Prostate gland (tissue), 2 donors: ENCODE data around the gene VEPH1. TPM values are rescaled to one million over a fixed set of nuclear protein-coding genes. Genes with fewer than 3 reads are reported as not detected.

Source experiments
- DNase-seq: peaks from one replicate; pipeline ENCODE4 v3.0.0-alpha.2; 2019; ENCODE audit warnings: low spot score
- H3K27ac ChIP-seq, 2 donors: fragments of 200-600 bp; sonication (generic); 2 replicates each; pipeline ENCODE4 v1.5.1; 2017 to 2019
- H3K27me3 ChIP-seq: fragments of 200-600 bp; sonication (generic); replicated peaks from 2 replicates; pipeline ENCODE4 v1.5.1; 2019; ENCODE audit not compliant: insufficient read depth
- H3K36me3 ChIP-seq, 2 donors: fragments of 200-600 bp; sonication (generic); 1 replicate in 1 of 2; 2 replicates in 1 of 2; pipeline versions ENCODE4 v1.5.1 to v1.8.1; 2017 to 2019
- H3K4me1 ChIP-seq: fragments of 200-600 bp; sonication (generic); replicated peaks from 2 replicates; pipeline ENCODE4 v1.5.1; 2019
- H3K4me3 ChIP-seq, 2 donors: fragments of 200-600 bp; sonication (generic); 2 replicates each; pipeline ENCODE4 v1.5.1; 2017 to 2019
- H3K9me3 ChIP-seq: fragments of 200-600 bp; sonication (generic); 2 replicates; pipeline ENCODE4 v1.5.1; 2017
- POLR2A ChIP-seq: fragments of 450-650 bp; IDR thresholded peaks from one replicate; pipeline ENCODE4 v1.6.1; 2016; ENCODE audit warnings: antibody characterized with exemption, mild to moderate bottlenecking
- POLR2AphosphoS5 ChIP-seq: sonication (generic); formaldehyde crosslinking; IDR thresholded peaks from one replicate; pipeline ENCODE4 v1.6.1; 2017; ENCODE audit warnings: antibody characterized with exemption
- WGBS: methylation state at CpG from one replicate; pipeline ENCODE4 v1.1.5; 2018; 5-methylcytosine and 5-hydroxymethylcytosine counted together
- intact Hi-C: fragments of 100-400 bp; cut with DNase I; formaldehyde crosslinking; loops from one replicate; pipeline ENCODE4 v1.14.2; 2022
- total RNA-seq, 2 donors: library from RNA; depleted of rRNA; stranded (reverse); fragments of >200 nt; gene quantifications; one replicate each; pipeline ENCODE4 v1.1.0, GENCODE V29; 2016
- TF ChIP-seq, protein P1 (sequence below), 4 experiments: fragments of 200-600 bp in 2 of 4; fragments of 450-650 bp in 2 of 4; sonication (generic) in 2 of 4; IDR thresholded peaks; 1 replicate in 3 of 4; 2 replicates in 1 of 4; pipeline ENCODE4 v1.5.1; 2016 to 2019; ENCODE audit warnings: antibody characterized with exemption in 4 of 4, mild to moderate bottlenecking in 2 of 4, moderate library complexity in 2 of 4

Gene VEPH1
- total RNA-seq, 2 donors from 2014 or later: 1.4 to 3.4 TPM

GRCh38 chr3:157412323-157412855 is 90.8 kb downstream of the VEPH1 start:
- H3K4me1 ChIP-seq: no peaks in the 10 kb centered on the region
- no peak for DNase-seq
- no peak overlapping the region for H3K4me3 ChIP-seq
- no peaks in the 10 kb centered on the region for H3K36me3 ChIP-seq
- 94% methylated on average over 1 of the region's 1 CpG for WGBS
- no peaks in the 10 kb centered on the region for H3K27me3 ChIP-seq
- H3K9me3 ChIP-seq: no peaks in the 10 kb centered on the region
- no peak overlapping the region for H3K27ac ChIP-seq
- TF ChIP-seq POLR2A (no peak), POLR2AphosphoS5 (no peak)
- TF ChIP-seq, protein P1, sequence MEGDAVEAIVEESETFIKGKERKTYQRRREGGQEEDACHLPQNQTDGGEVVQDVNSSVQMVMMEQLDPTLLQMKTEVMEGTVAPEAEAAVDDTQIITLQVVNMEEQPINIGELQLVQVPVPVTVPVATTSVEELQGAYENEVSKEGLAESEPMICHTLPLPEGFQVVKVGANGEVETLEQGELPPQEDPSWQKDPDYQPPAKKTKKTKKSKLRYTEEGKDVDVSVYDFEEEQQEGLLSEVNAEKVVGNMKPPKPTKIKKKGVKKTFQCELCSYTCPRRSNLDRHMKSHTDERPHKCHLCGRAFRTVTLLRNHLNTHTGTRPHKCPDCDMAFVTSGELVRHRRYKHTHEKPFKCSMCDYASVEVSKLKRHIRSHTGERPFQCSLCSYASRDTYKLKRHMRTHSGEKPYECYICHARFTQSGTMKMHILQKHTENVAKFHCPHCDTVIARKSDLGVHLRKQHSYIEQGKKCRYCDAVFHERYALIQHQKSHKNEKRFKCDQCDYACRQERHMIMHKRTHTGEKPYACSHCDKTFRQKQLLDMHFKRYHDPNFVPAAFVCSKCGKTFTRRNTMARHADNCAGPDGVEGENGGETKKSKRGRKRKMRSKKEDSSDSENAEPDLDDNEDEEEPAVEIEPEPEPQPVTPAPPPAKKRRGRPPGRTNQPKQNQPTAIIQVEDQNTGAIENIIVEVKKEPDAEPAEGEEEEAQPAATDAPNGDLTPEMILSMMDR (IDR thresholded peaks at IDR 0.05): no peak
- intact Hi-C loops: no loop called here

DNA sequence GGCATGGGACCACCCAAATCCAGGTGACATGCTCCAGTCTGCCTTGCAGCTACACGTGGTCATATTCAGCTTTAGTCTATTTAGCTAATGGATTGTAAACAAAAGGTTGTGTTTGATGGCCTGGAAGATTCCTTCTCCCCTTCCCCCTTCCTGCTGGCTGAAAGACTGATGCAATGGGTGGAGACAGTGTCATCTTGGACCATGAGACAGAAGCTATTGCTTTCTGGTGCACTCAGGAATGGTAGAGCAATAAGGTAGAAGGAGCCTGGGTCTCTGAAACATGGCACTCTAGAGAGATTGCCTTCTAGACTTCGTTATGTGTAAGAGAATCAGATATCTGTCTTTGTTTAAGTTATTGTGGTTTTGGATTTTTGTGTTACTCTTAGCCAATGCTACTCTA is 92.3 kb downstream of the VEPH1 start:
- Histone ChIP-seq H3K4me1 (no peaks in the 10 kb centered on the region), H3K27me3 (no peaks in the 10 kb centered on the region), H3K27ac (no peak overlapping the region), H3K4me3 (no peak overlapping the region), H3K36me3 (no peaks in the 10 kb centered on the region), H3K9me3 (no peaks in the 10 kb centered on the region)
- 46% methylated on average over 2 of the region's 2 CpGs for WGBS
- no peak for DNase-seq
- TF ChIP-seq POLR2AphosphoS5 (no peak), POLR2A (no peak)
- TF ChIP-seq, protein P1 (IDR thresholded peaks at IDR 0.05): no peak
- intact Hi-C loops: no loop called here

DNA sequence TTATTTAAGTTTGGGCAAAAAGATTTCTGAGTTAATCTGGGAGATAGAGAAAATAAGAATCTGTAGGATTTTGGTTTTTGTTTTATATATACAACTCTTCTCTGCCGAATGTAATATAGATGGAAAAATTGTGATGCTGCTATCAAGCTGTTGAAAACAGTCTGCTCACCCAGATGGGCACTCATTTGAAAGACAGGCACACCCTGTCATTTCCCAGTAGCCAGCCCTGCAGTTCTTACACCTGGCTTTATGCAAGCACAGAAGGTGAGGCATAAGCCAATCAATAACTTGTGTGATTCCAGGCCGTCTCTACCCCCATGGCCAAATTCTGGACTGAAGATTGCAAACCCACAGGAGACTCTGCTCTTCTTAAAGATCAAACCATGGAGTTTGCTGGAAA is 93.7 kb downstream of the VEPH1 start:
- 88% methylated on average over 2 of the region's 2 CpGs for WGBS

DNA sequence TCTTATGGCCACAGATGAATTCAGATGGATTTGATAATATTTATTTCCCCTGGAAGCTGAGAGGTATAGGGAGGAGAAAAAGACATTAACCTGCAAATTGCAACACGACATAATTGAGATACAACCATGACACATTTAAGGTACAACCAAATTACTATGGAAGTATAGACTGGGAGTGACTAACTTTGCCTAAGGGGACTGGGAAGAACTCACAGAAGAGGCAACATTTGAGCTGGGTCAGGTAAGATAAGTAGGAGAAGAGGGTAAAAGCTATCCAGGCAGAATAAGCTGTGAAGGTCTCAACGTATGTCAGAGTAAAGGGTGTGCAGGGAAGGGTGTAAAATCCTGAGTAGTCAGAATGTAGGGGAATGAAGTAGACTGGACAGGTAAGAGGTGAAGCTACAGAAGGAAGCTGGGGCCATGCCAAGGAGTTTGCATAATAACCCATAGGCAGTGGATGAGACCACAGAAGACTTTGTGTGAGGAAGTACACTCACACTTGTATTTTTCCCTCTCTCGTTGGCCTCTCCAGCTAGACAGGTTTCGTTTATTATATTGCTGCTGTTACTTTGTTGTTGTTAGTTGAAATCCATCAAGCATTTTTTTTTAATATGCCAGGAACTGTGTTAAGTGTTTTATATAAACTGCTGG is 94.6 kb downstream of the VEPH1 start:
- intact Hi-C loops: no loop called here

More for the DNA sequence above, 93.7 kb downstream of the VEPH1 start:
- H3K27me3 ChIP-seq: no peaks in the 10 kb centered on the region
- TF ChIP-seq, protein P1 (IDR thresholded peaks at IDR 0.05): no peak
- TF ChIP-seq POLR2A (no peak), POLR2AphosphoS5 (no peak)
- intact Hi-C loops: no loop called here
- DNase-seq: no peak
- H3K4me3 ChIP-seq: no peak overlapping the region
- no peaks in the 10 kb centered on the region for H3K36me3 ChIP-seq
- H3K4me1 ChIP-seq: no peaks in the 10 kb centered on the region
- H3K27ac ChIP-seq: no peak overlapping the region
- no peaks in the 10 kb centered on the region for H3K9me3 ChIP-seq

More for the DNA sequence above, 94.6 kb downstream of the VEPH1 start:
- Histone ChIP-seq H3K27ac (no peak overlapping the region), H3K4me1 (no peaks in the 10 kb centered on the region), H3K9me3 (no peaks in the 10 kb centered on the region), H3K4me3 (no peak overlapping the region), H3K36me3 (no peaks in the 10 kb centered on the region), H3K27me3 (no peaks in the 10 kb centered on the region)
- TF ChIP-seq, protein P1 (IDR thresholded peaks at IDR 0.05): no peak
- TF ChIP-seq POLR2A: no peak
- TF ChIP-seq POLR2AphosphoS5: no peak
- 85% methylated on average over 4 of the region's 4 CpGs for WGBS
- DNase-seq: no peak
